ENCODE measurements around the gene TAPT1. TPM values are rescaled to one million over a fixed set of nuclear protein-coding genes. Genes with fewer than 3 reads are reported as not detected.

TAPT1 gene
- total and polyA plus RNA-seq, 9 of the 15 experiments (the other 6 are each of a cell fraction or from before 2014, with no cell fraction given) = 1.6 to 36.7 (median 20.7) TPM

DNA sequence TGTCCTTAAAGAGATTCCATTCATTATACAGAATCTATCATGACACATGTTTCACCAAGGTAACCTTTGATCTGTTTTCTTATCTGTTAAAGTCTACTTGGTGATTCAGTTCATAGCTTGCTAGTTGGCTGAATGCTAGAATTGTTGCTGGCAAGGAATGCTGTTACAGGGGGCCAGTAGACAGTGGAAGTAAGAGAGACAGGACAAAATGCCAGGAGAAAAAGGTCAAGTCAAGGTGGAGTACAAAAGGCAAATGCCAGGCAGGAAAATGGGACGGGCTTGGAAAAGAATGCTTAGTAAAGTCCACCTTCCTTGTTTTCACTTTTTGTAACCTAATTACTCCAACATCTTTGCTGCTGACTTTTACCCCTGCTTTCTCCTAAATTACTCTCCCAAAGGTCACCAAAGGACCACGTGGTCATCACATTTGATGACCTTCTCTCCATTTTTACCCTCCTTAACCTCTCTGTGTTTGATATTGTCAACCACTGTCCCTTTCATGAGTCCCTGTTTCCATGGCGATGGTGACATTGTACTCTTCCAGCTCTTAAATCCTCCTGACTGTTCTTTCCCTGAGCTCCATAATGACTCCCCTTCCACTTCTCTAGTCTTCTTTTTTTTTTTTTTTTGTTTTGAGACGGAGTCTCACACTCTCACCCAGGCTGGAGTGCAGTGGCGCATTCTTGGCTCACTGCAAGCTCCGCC, 24.5 kb upstream of the TAPT1 start:
- no peak overlapping the region for H3K9ac ChIP-seq (ENCODE audit: insufficient read depth in 1 of 2, low read depth in 2 of 2, low read length in 2 of 2)
- ATAC-seq (no peak), FAIRE-seq (no peak), DNase-seq (ENCODE audit: extremely low read depth in 1 of 4, low spot score in 3 of 4) (no peak)
- no TSS peak for BruUV-seq (replicated peaks)
- no peaks in the 10 kb centered on the region for H3K9me3 ChIP-seq (replicated peaks; ENCODE audit: control insufficient read depth, insufficient read depth, low read depth, low read length)
- no peak overlapping the region for H2AFZ ChIP-seq (ENCODE audit: low read depth, low read length)
- H3K9me1 ChIP-seq (ENCODE audit: control insufficient read depth, insufficient read depth, low read length) = no peaks in the 10 kb centered on the region
- no peak overlapping the region for H3K4me3 ChIP-seq
- intact Hi-C loops (cut with micrococcal nuclease) = no loop called here
- no peak overlapping the region for H3K4me2 ChIP-seq (ENCODE audit: insufficient read depth, low read length)
- TF ChIP-seq CREB1 (IDR thresholded peaks at IDR 0.05) = no peak
- no peak for TF ChIP-seq CREB1 (CRISPR knock-in tag; IDR thresholded peaks at IDR 0.05)
- TF ChIP-seq L3MBTL2 (IDR thresholded peaks at IDR 0.05) = no peak
- TF ChIP-seq RFX1 (IDR thresholded peaks at IDR 0.05) = peak; percentile 59
- no peak for TF ChIP-seq WHSC1 (IDR thresholded peaks at IDR 0.05; ENCODE audit: low read length)
- TF ChIP-seq YBX1 (IDR thresholded peaks at IDR 0.05) = no peak
- no peaks in the 10 kb centered on the region for H3K36me3 ChIP-seq (ENCODE audit: control insufficient read depth, insufficient read depth, low read length)
- no peak overlapping the region for H3K27ac ChIP-seq (ENCODE audit: extremely low read depth, low read depth, low read length)
- ChIA-PET CTCF (ENCODE audit: low intra/inter-chr PET ratio) (no interaction called here), POLR2A (interaction anchor here (0.8 kb wide), 1 partner anchor 9 kb away, joined by 3 read pairs; no protein-coding TSS in a partner anchor)
- WGBS (ENCODE audit: insufficient coverage, low coverage, missing lambda C conversion rate) = 19% methylated on average over 5 of the region's 6 CpGs
- in situ Hi-C loops (cut with MboI) = loop anchor here (25.0 kb wide), 1 partner anchor 439 kb away; no protein-coding TSS in a partner anchor
- H3K27me3 ChIP-seq (ENCODE audit: control insufficient read depth in 2 of 2, insufficient read depth in 2 of 2, low read length in 2 of 2) = peaks cover 0 to 5% of the 10 kb centered on the region in 2 experiments; a peak in 2 of 5 replicates
- H3K4me1 ChIP-seq (replicated peaks in 1 of 2; ENCODE audit: control insufficient read depth in 2 of 2, insufficient read depth in 2 of 2, low read length in 2 of 2) = no peaks in the 10 kb centered on the region
- H4K20me1 ChIP-seq (replicated peaks; ENCODE audit: control insufficient read depth, insufficient read depth, low read length) = no peaks in the 10 kb centered on the region
- H3K79me2 ChIP-seq (ENCODE audit: control insufficient read depth, insufficient read depth, low read length) = no peaks in the 10 kb centered on the region

- no peaks in the 10 kb centered on the region for H3K9me1 ChIP-seq (ENCODE audit: control insufficient read depth, insufficient read depth, low read length)
- no peak overlapping the region for H3K4me3 ChIP-seq
- no peaks in the 10 kb centered on the region for H3K79me2 ChIP-seq (ENCODE audit: control insufficient read depth, insufficient read depth, low read length)
- in situ Hi-C loops (cut with MboI) (loop anchor here (25.0 kb wide), 1 partner anchor 761 kb away; no protein-coding TSS in a partner anchor), intact Hi-C loops (cut with micrococcal nuclease) (no loop called here)
- no peaks in the 10 kb centered on the region for H3K9me3 ChIP-seq (replicated peaks; ENCODE audit: control insufficient read depth, insufficient read depth, low read depth, low read length)
- TF ChIP-seq CTBP1 (IDR thresholded peaks at IDR 0.05; ENCODE audit: borderline replicate concordance) = no peak
- TF ChIP-seq CHD1 (IDR thresholded peaks at IDR 0.05; ENCODE audit: low read length) = no peak
- no peak for TF ChIP-seq ZC3H8 (IDR thresholded peaks at IDR 0.05)
- no peak for TF ChIP-seq PML (IDR thresholded peaks at IDR 0.05; ENCODE audit: low read length)
- no peak for TF ChIP-seq RFX5 (IDR thresholded peaks at IDR 0.05; ENCODE audit: low read depth, low read length)
- no peak for TF ChIP-seq ZKSCAN8 (CRISPR knock-in tag; IDR thresholded peaks at IDR 0.05)
- TF ChIP-seq CHCHD3 (CRISPR knock-in tag; IDR thresholded peaks at IDR 0.05) = no peak
- ATAC-seq (no peak), DNase-seq (ENCODE audit: extremely low read depth in 1 of 4, low spot score in 3 of 4) (no peak), FAIRE-seq (no peak)
- no peak overlapping the region for H3K27ac ChIP-seq (ENCODE audit: extremely low read depth, low read depth, low read length)
- no peaks in the 10 kb centered on the region for H3K36me3 ChIP-seq (ENCODE audit: control insufficient read depth, insufficient read depth, low read length)
- H3K27me3 ChIP-seq (ENCODE audit: control insufficient read depth in 2 of 2, insufficient read depth in 2 of 2, low read length in 2 of 2) = peaks cover 0 to 5% of the 10 kb centered on the region in 2 experiments; a peak in 2 of 5 replicates
- H2AFZ ChIP-seq (ENCODE audit: low read depth, low read length) = no peak overlapping the region
- CTCF ChIA-PET (ENCODE audit: low intra/inter-chr PET ratio) = no interaction called here
- no peaks in the 10 kb centered on the region for H3K4me1 ChIP-seq (replicated peaks in 1 of 2; ENCODE audit: control insufficient read depth in 2 of 2, insufficient read depth in 2 of 2, low read length in 2 of 2)
- BruUV-seq (replicated peaks) = no TSS peak
- WGBS (ENCODE audit: insufficient coverage, low coverage, missing lambda C conversion rate) = 3% methylated on average over 2 of the region's 2 CpGs
- H4K20me1 ChIP-seq (replicated peaks; ENCODE audit: control insufficient read depth, insufficient read depth, low read length) = no peaks in the 10 kb centered on the region
- no peak overlapping the region for H3K9ac ChIP-seq (ENCODE audit: insufficient read depth in 1 of 2, low read depth in 2 of 2, low read length in 2 of 2)
- no peak overlapping the region for H3K4me2 ChIP-seq (ENCODE audit: insufficient read depth, low read length)
- POLR2A ChIA-PET = interaction anchor here (0.6 kb wide), 1 partner anchor 10 kb away, joined by 3 read pairs; no protein-coding TSS in a partner anchor
These were observed 22.3 kb upstream of the TAPT1 start for GRCh38 chr4:16248605-16249004.

Measured in K562 (cell line).